Spleen (tissue), 11 donors: ENCODE measurements around the gene LY86. TPM values are rescaled to one million over a fixed set of nuclear protein-coding genes. Genes with fewer than 3 reads are reported as not detected.

Experiments used
- DNase-seq: peaks from one replicate; pipeline ENCODE4 v3.0.0-alpha.2; 2020
- H3K27ac ChIP-seq, 8 donors: fragments of 200-600 bp; sonication (generic) in 7 of 8; 1 replicate in 4 of 8; 2 replicates in 4 of 8; pipeline versions ENCODE4 v1.5.0 to v1.8.0; 2016 to 2021; ENCODE audit warnings: inconsistent platforms in 4 of 8, mild to moderate bottlenecking in 4 of 8, moderate library complexity in 1 of 8
- H3K27me3 ChIP-seq, 7 donors: fragments of 200-600 bp; sonication (generic) in 6 of 7; replicated peaks in 1 of 7; 1 replicate in 4 of 7; 2 replicates in 3 of 7; pipeline versions ENCODE4 v1.5.0 to v1.8.0; 2016 to 2021; ENCODE audit warnings: inconsistent platforms in 3 of 7, mild to moderate bottlenecking in 1 of 7
- H3K36me3 ChIP-seq, 6 donors: fragments of 200-600 bp; sonication (generic) in 5 of 6; 1 replicate in 4 of 6; 2 replicates in 2 of 6; pipeline versions ENCODE4 v1.5.0 to v1.8.0; 2016 to 2021; ENCODE audit warnings: inconsistent platforms in 2 of 6
- H3K4me1 ChIP-seq, 6 donors: fragments of 200-600 bp; sonication (generic) in 5 of 6; 1 replicate in 3 of 6; 2 replicates in 3 of 6; pipeline versions ENCODE4 v1.5.0 to v1.8.0; 2016 to 2021; ENCODE audit warnings: inconsistent platforms in 3 of 6
- H3K4me3 ChIP-seq, 8 donors: fragments of 200-600 bp; sonication (generic) in 7 of 8; 1 replicate in 4 of 8; 2 replicates in 4 of 8; pipeline versions ENCODE4 v1.5.0 to v1.8.0; 2016 to 2021; ENCODE audit warnings: inconsistent platforms in 4 of 8, mild to moderate bottlenecking in 4 of 8, moderate library complexity in 2 of 8
- H3K9me3 ChIP-seq, 8 donors: fragments of 200-600 bp; sonication (generic) in 7 of 8; 1 replicate in 4 of 8; 2 replicates in 4 of 8; pipeline versions ENCODE4 v1.5.0 to v1.8.0; 2016 to 2021; ENCODE audit warnings: inconsistent platforms in 4 of 8
- POLR2A ChIP-seq, 3 donors: fragments of 450-650 bp; IDR thresholded peaks; one replicate each; pipeline ENCODE4 v1.5.1; 2017; ENCODE audit warnings: antibody characterized with exemption in 3 of 3, mild to moderate bottlenecking in 1 of 3
- POLR2AphosphoS5 ChIP-seq, 3 donors: sonication (generic); formaldehyde crosslinking; IDR thresholded peaks; one replicate each; pipeline ENCODE4 v1.5.1; 2017; ENCODE audit warnings: antibody characterized with exemption in 3 of 3
- WGBS, 5 donors: extraction: QIAGEN DNeasy Blood & Tissue Kit in 3 of 5; methylation state at CpG; one replicate each; pipeline versions ENCODE4 v1.1.5 to v1.1.7; 2013 to 2018; 5-methylcytosine and 5-hydroxymethylcytosine counted together
- intact Hi-C: fragments of 100-400 bp; cut with DNase I; formaldehyde crosslinking; loops from one replicate; pipeline ENCODE4 v1.15.0; 2023; ENCODE audit warnings: low total_unique reads
- polyA plus RNA-seq, 3 donors: library from polyadenylated mRNA; stranded (reverse); fragments of 200-250 nt; gene quantifications; one replicate each; pipeline ENCODE4 v1.2.1, GENCODE V29; 2013
- total RNA-seq, 7 donors: library from RNA; depleted of rRNA in 3 of 7; stranded (reverse); fragments of >200 nt in 3 of 7; fragmentation: NEBNext Ultra II Directional in 4 of 7; extraction: Animal tissue kit (Norgen Biotek cat#: 25700) in 4 of 7; gene quantifications; one replicate each; pipeline versions ENCODE4 v1.1.0 to v1.2.1, GENCODE V29; 2016 to 2021
- TF ChIP-seq, protein P1 (sequence below), 11 experiments: fragments of 200-600 bp in 7 of 11; fragments of 450-650 bp in 4 of 11; sonication (generic) in 4 of 11; IDR thresholded peaks in 8 of 11; conservative IDR thresholded peaks in 3 of 11; 1 replicate in 7 of 11; 2 replicates in 4 of 11; pipeline versions ENCODE4 v1.4.0 to v1.8.0; 2016 to 2021; ENCODE audit warnings: antibody characterized with exemption in 11 of 11, inconsistent platforms in 4 of 11, mild to moderate bottlenecking in 1 of 11
- donor health status: healthy with polysubstance abuse.
- donor health status: DM: no; HTN: no; CAD: no; lungs with moderate emphysema.
- donor health status: DM: no; HTN: no; CAD: no.
- donor health status: Bipolar disorder and iron deficiency.
- donor health status: healthy.
- donor health status: DM: no; HTN: no; CAD: no.
- donor health status: DM: yes; HTN: yes; CAD: no.

LY86 gene
- total and polyA plus RNA-seq, 10 donors = 31.7 to 145 (median 70.2) TPM

GRCh38 chr6:6701864-6702263 lies 113.3 kb downstream of the LY86 start:
- Histone ChIP-seq H3K4me3 (no peak overlapping the region), H3K4me1 (peaks cover 0 to 56% (median 10%) of the 10 kb centered on the region in 6 donors), H3K9me3 (no peaks in the 10 kb centered on the region), H3K36me3 (no peaks in the 10 kb centered on the region), H3K27ac (peak overlapping the region in 4 of 8 donors; percentile 3 to 86 (median 24)), H3K27me3 (no peaks in the 10 kb centered on the region)
- no peak for DNase-seq
- TF ChIP-seq, protein P1, sequence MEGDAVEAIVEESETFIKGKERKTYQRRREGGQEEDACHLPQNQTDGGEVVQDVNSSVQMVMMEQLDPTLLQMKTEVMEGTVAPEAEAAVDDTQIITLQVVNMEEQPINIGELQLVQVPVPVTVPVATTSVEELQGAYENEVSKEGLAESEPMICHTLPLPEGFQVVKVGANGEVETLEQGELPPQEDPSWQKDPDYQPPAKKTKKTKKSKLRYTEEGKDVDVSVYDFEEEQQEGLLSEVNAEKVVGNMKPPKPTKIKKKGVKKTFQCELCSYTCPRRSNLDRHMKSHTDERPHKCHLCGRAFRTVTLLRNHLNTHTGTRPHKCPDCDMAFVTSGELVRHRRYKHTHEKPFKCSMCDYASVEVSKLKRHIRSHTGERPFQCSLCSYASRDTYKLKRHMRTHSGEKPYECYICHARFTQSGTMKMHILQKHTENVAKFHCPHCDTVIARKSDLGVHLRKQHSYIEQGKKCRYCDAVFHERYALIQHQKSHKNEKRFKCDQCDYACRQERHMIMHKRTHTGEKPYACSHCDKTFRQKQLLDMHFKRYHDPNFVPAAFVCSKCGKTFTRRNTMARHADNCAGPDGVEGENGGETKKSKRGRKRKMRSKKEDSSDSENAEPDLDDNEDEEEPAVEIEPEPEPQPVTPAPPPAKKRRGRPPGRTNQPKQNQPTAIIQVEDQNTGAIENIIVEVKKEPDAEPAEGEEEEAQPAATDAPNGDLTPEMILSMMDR (IDR thresholded peaks at IDR 0.05 in 8 of 11, conservative IDR thresholded peaks at IDR 0.05 in 3 of 11) = no peak
- TF ChIP-seq POLR2A (IDR thresholded peaks at IDR 0.05) (no peak), POLR2AphosphoS5 (IDR thresholded peaks at IDR 0.05) (no peak)
- intact Hi-C loops = no loop called here
- 41 to 63% (median 53%) methylated on average over 9 of the region's 9 CpGs for WGBS, 5 donors

- intact Hi-C loops = no loop called here
- H3K9me3 ChIP-seq = no peaks in the 10 kb centered on the region
- H3K27ac ChIP-seq = peak overlapping the region in 1 of 8 donors; percentile 46
- H3K36me3 ChIP-seq = no peaks in the 10 kb centered on the region
- WGBS, 5 donors = 47 to 69% (median 60%) methylated on average over 3 to 4 of the region's 4 CpGs
- H3K4me1 ChIP-seq = peaks cover 0 to 58% (median 5%) of the 10 kb centered on the region in 6 donors
- TF ChIP-seq POLR2A (IDR thresholded peaks at IDR 0.05) = no peak
- no peak for TF ChIP-seq POLR2AphosphoS5 (IDR thresholded peaks at IDR 0.05)
- TF ChIP-seq, protein P1 (IDR thresholded peaks at IDR 0.05 in 8 of 11, conservative IDR thresholded peaks at IDR 0.05 in 3 of 11) = no peak
- no peaks in the 10 kb centered on the region for H3K27me3 ChIP-seq
- DNase-seq = no peak
- no peak overlapping the region for H3K4me3 ChIP-seq
Measured at GRCh38 chr6:6703699-6704098, 115.2 kb downstream of the LY86 start.
